Tibial nerve (tissue), 4 donors: ENCODE results near the gene OSBPL6.

Experiments used
- EP300 ChIP-seq, 2 donors: sonication (generic); formaldehyde crosslinking; IDR thresholded peaks; one replicate each; pipeline ENCODE4 v1.6.1; 2017; ENCODE audit warnings: antibody characterized with exemption in 2 of 2, mild to moderate bottlenecking in 1 of 2
- POLR2A ChIP-seq, 2 donors: fragments of 450-650 bp; IDR thresholded peaks; one replicate each; pipeline ENCODE4 v1.6.1; 2017; ENCODE audit warnings: antibody characterized with exemption in 2 of 2, mild to moderate bottlenecking in 2 of 2, moderate library complexity in 2 of 2
- TF ChIP-seq, protein P1 (sequence below), 5 experiments: fragments of 200-600 bp in 3 of 5; fragments of 450-650 bp in 2 of 5; sonication (generic) in 3 of 5; IDR thresholded peaks; one replicate each; pipeline ENCODE4 v1.5.1; 2016 to 2019; ENCODE audit warnings: antibody characterized with exemption in 5 of 5, mild to moderate bottlenecking in 3 of 5, moderate library complexity in 2 of 5

DNA sequence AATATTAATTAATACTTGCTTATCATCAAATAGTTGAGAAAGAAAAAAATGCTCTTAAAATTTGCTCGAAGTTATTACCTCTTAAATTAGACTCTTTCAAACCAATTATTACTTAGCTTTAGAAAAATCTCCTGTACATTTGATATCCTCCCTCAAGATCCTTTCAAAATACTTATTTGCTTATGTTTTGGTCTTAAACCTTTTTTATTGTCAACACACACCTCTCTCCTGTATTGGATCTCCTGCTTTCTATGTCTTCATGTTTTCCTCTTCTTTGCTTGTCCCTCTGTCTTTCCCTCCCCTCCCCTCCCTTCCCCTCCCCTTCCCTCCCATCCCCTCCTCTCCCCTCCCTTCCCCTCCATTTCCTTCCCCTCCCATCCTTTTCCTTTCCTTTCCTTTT lies 14.0 kb downstream of the OSBPL6 start:
- TF ChIP-seq, protein P1, sequence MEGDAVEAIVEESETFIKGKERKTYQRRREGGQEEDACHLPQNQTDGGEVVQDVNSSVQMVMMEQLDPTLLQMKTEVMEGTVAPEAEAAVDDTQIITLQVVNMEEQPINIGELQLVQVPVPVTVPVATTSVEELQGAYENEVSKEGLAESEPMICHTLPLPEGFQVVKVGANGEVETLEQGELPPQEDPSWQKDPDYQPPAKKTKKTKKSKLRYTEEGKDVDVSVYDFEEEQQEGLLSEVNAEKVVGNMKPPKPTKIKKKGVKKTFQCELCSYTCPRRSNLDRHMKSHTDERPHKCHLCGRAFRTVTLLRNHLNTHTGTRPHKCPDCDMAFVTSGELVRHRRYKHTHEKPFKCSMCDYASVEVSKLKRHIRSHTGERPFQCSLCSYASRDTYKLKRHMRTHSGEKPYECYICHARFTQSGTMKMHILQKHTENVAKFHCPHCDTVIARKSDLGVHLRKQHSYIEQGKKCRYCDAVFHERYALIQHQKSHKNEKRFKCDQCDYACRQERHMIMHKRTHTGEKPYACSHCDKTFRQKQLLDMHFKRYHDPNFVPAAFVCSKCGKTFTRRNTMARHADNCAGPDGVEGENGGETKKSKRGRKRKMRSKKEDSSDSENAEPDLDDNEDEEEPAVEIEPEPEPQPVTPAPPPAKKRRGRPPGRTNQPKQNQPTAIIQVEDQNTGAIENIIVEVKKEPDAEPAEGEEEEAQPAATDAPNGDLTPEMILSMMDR (IDR thresholded peaks at IDR 0.05) = no peak
- TF ChIP-seq EP300 (IDR thresholded peaks at IDR 0.05) = no peak
- TF ChIP-seq POLR2A (IDR thresholded peaks at IDR 0.05) = no peak
